Measurements from ENCODE around the gene CTDSPL.

The CTDSPL gene

GRCh38 chr3:37852097-37852496, 9.6 kb upstream of the CTDSPL start:
- in situ Hi-C loops (cut with HindIII; ENCODE audit: low sequenced_read_pairs) = no loop called here
- no peak overlapping the region for H3K4me3 ChIP-seq (ENCODE audit: low read depth, low read length)
- TF ChIP-seq, protein P1, sequence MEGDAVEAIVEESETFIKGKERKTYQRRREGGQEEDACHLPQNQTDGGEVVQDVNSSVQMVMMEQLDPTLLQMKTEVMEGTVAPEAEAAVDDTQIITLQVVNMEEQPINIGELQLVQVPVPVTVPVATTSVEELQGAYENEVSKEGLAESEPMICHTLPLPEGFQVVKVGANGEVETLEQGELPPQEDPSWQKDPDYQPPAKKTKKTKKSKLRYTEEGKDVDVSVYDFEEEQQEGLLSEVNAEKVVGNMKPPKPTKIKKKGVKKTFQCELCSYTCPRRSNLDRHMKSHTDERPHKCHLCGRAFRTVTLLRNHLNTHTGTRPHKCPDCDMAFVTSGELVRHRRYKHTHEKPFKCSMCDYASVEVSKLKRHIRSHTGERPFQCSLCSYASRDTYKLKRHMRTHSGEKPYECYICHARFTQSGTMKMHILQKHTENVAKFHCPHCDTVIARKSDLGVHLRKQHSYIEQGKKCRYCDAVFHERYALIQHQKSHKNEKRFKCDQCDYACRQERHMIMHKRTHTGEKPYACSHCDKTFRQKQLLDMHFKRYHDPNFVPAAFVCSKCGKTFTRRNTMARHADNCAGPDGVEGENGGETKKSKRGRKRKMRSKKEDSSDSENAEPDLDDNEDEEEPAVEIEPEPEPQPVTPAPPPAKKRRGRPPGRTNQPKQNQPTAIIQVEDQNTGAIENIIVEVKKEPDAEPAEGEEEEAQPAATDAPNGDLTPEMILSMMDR (IDR thresholded peaks at IDR 0.05; ENCODE audit: low read depth, low read length) = no peak
- DNase-seq (ENCODE audit: low read depth, low spot score) = peak; percentile 8

GRCh38 chr3:37852771-37853170, 8.9 kb upstream of the CTDSPL start:
- TF ChIP-seq, protein P1 (IDR thresholded peaks at IDR 0.05; ENCODE audit: low read depth, low read length) = no peak
- no peak for DNase-seq (ENCODE audit: low read depth, low spot score)
- in situ Hi-C loops (cut with HindIII; ENCODE audit: low sequenced_read_pairs) = no loop called here
- no peak overlapping the region for H3K4me3 ChIP-seq (ENCODE audit: low read depth, low read length)

- no peak overlapping the region for H3K4me3 ChIP-seq (ENCODE audit: low read depth, low read length)
- DNase-seq (ENCODE audit: low read depth, low spot score) = no peak
Observed at GRCh38 chr3:37853691-37854413, 7.8 kb upstream of the CTDSPL start.

GRCh38 chr3:37855363-37855970, 6.2 kb upstream of the CTDSPL start:
- TF ChIP-seq, protein P1 (IDR thresholded peaks at IDR 0.05; ENCODE audit: low read depth, low read length) = peak; percentile 87
- DNase-seq (ENCODE audit: low read depth, low spot score) = peak; percentile 73
- H3K4me3 ChIP-seq (ENCODE audit: low read depth, low read length) = no peak overlapping the region
- in situ Hi-C loops (cut with HindIII; ENCODE audit: low sequenced_read_pairs) = no loop called here

More at GRCh38 chr3:37853691-37854413, 7.8 kb upstream of the CTDSPL start:
- in situ Hi-C loops (cut with HindIII; ENCODE audit: low sequenced_read_pairs) = no loop called here
- TF ChIP-seq, protein P1 (IDR thresholded peaks at IDR 0.05; ENCODE audit: low read depth, low read length) = no peak

GRCh38 chr3:37856381-37856780, 5.3 kb upstream of the CTDSPL start:
- in situ Hi-C loops (cut with HindIII; ENCODE audit: low sequenced_read_pairs) = no loop called here
- no peak for DNase-seq (ENCODE audit: low read depth, low spot score)
- TF ChIP-seq, protein P1 (IDR thresholded peaks at IDR 0.05; ENCODE audit: low read depth, low read length) = no peak

DNA sequence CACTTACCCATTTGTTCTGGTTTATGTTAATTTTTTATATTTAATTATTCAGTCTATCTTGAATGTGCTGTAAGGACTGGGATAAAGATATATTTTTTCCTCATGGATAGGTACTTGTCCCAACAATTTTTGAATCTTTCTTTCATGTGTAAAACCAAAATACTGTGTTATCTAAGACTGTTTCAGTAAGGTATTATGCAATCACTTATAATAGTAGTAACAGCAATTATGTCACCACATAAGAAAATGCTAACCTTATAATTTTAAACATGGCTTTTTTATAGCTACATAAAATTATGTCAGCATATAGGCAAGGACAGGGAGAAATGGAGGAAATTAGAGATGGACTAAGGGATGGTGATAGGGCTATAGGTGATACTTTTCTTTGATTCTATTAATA, 2.9 kb upstream of the CTDSPL start:
- TF ChIP-seq, protein P1 (IDR thresholded peaks at IDR 0.05; ENCODE audit: low read depth, low read length) = no peak
- in situ Hi-C loops (cut with HindIII; ENCODE audit: low sequenced_read_pairs) = no loop called here
- DNase-seq (ENCODE audit: low read depth, low spot score) = no peak
- no peak overlapping the region for H3K4me3 ChIP-seq (ENCODE audit: low read depth, low read length)

More at GRCh38 chr3:37856381-37856780, 5.3 kb upstream of the CTDSPL start:
- H3K4me3 ChIP-seq (ENCODE audit: low read depth, low read length) = no peak overlapping the region
